Smooth muscle cell (in vitro differentiated cells): ENCODE measurements around the gene HDX. TPM values are rescaled to one million over a fixed set of nuclear protein-coding genes. Genes with fewer than 3 reads are reported as not detected.

Experiments used
- DNase-seq: peaks from one replicate; lab custom pipeline; 2025; ENCODE audit not compliant: unreplicated experiment; lab: John Stamatoyannopoulos, UW
- H2AFZ ChIP-seq: fragments of 200-600 bp; sonication (generic); 2 replicates; pipeline ENCODE4 v1.6.0; 2016; ENCODE audit warnings: antibody characterized with exemption, low read depth, mild to moderate bottlenecking
- H3F3A ChIP-seq: fragments of 200-600 bp; sonication (generic); 2 replicates; pipeline ENCODE4 v1.6.0; 2017; ENCODE audit warnings: antibody characterized with exemption, low read depth
- H3K27ac ChIP-seq: fragments of 200-600 bp; sonication (generic); 2 replicates; pipeline ENCODE4 v1.5.1; 2016; ENCODE audit warnings: low read depth, mild to moderate bottlenecking
- H3K27me3 ChIP-seq: fragments of 200-600 bp; sonication (generic); 2 replicates; pipeline ENCODE4 v1.6.1; 2016; ENCODE audit warnings: low read depth, mild to moderate bottlenecking
- H3K36me3 ChIP-seq: fragments of 200-600 bp; sonication (generic); 2 replicates; pipeline ENCODE4 v1.5.1; 2016; ENCODE audit warnings: low read depth
- H3K4me1 ChIP-seq: fragments of 200-600 bp; sonication (generic); 2 replicates; pipeline ENCODE4 v1.5.1; 2016; ENCODE audit warnings: low read depth
- H3K4me2 ChIP-seq: fragments of 200-600 bp; sonication (generic); 2 replicates; pipeline ENCODE4 v1.6.0; 2016; ENCODE audit warnings: mild to moderate bottlenecking
- H3K4me3 ChIP-seq: fragments of 200-600 bp; sonication (generic); 2 replicates; pipeline ENCODE4 v1.5.1; 2016; ENCODE audit warnings: mild to moderate bottlenecking
- H3K79me2 ChIP-seq: fragments of 200-600 bp; sonication (generic); 2 replicates; pipeline ENCODE4 v1.6.0; 2016; ENCODE audit warnings: low read depth, mild to moderate bottlenecking
- H3K9ac ChIP-seq: fragments of 200-600 bp; sonication (generic); 2 replicates; pipeline ENCODE4 v1.6.0; 2016; ENCODE audit warnings: low read depth
- H3K9me3 ChIP-seq: fragments of 200-600 bp; sonication (generic); replicated peaks from 2 replicates; pipeline ENCODE4 v1.5.1; 2016; ENCODE audit warnings: low read depth
- H4K20me1 ChIP-seq: fragments of 200-600 bp; sonication (generic); 2 replicates; pipeline ENCODE4 v1.6.0; 2016; ENCODE audit warnings: low read depth
- WGBS: methylation state at CpG from one replicate; pipeline ENCODE4 v1.1.7; 2016; ENCODE audit warnings: low lambda C conversion rate; 5-methylcytosine and 5-hydroxymethylcytosine counted together
- polyA plus RNA-seq: library from polyadenylated mRNA; unstranded; fragments of >200 nt; fragmentation: Nextera tagmentation; extraction: Ambion mirVana; gene quantifications from 2 replicates; pipeline ENCODE4 v1.2.1, GENCODE V29; 2016
- total RNA-seq: library from RNA; depleted of rRNA; stranded (reverse); fragments of >200 nt; gene quantifications from 2 replicates; pipeline ENCODE4 v1.2.3, GENCODE V29; 2014
- TF ChIP-seq, protein P1 (sequence below): fragments of 200-600 bp; sonication (generic); IDR thresholded peaks from 2 replicates; pipeline ENCODE4 v1.5.1; 2017; ENCODE audit warnings: borderline replicate concordance, mild to moderate bottlenecking, antibody characterized with exemption; ENCODE audit not compliant: insufficient read depth, poor library complexity, severe bottlenecking

The HDX gene
- total and polyA plus RNA-seq, 2 experiments from 2014 or later: 4.0 to 5.1 TPM

DNA sequence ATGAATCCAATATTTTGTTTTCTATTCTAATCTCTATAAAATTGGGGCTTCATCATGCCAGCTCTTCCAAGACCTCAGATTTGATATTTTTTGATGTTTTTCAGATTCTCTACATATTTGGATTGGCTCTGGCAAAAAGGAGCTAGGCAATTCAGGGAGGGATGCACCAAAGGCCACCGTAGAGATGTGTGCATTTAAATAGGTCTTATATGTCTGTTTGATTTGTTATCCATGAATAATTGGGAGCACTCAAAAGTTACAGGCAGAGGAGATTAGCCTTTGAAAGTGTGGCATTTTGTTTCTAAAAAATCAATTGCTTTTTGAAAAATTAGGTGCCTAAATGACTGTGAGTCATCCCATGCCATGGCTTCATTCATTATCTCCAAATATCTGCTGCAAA is 167.1 kb downstream of the HDX start:
- no peak overlapping the region for H3K4me3 ChIP-seq
- WGBS: 58% methylated on average over 1 of the region's 1 CpG
- H3K79me2 ChIP-seq: no peaks in the 10 kb centered on the region
- H3K4me1 ChIP-seq: no peaks in the 10 kb centered on the region
- no peak overlapping the region for H3K27ac ChIP-seq
- TF ChIP-seq, protein P1, sequence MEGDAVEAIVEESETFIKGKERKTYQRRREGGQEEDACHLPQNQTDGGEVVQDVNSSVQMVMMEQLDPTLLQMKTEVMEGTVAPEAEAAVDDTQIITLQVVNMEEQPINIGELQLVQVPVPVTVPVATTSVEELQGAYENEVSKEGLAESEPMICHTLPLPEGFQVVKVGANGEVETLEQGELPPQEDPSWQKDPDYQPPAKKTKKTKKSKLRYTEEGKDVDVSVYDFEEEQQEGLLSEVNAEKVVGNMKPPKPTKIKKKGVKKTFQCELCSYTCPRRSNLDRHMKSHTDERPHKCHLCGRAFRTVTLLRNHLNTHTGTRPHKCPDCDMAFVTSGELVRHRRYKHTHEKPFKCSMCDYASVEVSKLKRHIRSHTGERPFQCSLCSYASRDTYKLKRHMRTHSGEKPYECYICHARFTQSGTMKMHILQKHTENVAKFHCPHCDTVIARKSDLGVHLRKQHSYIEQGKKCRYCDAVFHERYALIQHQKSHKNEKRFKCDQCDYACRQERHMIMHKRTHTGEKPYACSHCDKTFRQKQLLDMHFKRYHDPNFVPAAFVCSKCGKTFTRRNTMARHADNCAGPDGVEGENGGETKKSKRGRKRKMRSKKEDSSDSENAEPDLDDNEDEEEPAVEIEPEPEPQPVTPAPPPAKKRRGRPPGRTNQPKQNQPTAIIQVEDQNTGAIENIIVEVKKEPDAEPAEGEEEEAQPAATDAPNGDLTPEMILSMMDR: no peak
- no peak overlapping the region for H3K4me2 ChIP-seq
- H4K20me1 ChIP-seq: no peaks in the 10 kb centered on the region
- no peak for DNase-seq
- H3K27me3 ChIP-seq: no peaks in the 10 kb centered on the region
- H2AFZ ChIP-seq: no peak overlapping the region
- H3F3A ChIP-seq: no peaks in the 10 kb centered on the region
- H3K9me3 ChIP-seq: no peaks in the 10 kb centered on the region
- H3K9ac ChIP-seq: no peak overlapping the region
- no peaks in the 10 kb centered on the region for H3K36me3 ChIP-seq

GRCh38 chrX:84322083-84322827 is 180.0 kb downstream of the HDX start:
- Histone ChIP-seq H4K20me1 (no peaks in the 10 kb centered on the region), H3K79me2 (no peaks in the 10 kb centered on the region), H3K9me3 (no peaks in the 10 kb centered on the region), H3K36me3 (no peaks in the 10 kb centered on the region), H2AFZ (no peak overlapping the region), H3K4me2 (no peak overlapping the region), H3F3A (no peaks in the 10 kb centered on the region), H3K27ac (no peak overlapping the region), H3K9ac (no peak overlapping the region), H3K4me1 (no peaks in the 10 kb centered on the region), H3K27me3 (no peaks in the 10 kb centered on the region), H3K4me3 (no peak overlapping the region)
- TF ChIP-seq, protein P1: no peak
- WGBS: 72% methylated on average over 2 of the region's 2 CpGs
- no peak for DNase-seq

DNA sequence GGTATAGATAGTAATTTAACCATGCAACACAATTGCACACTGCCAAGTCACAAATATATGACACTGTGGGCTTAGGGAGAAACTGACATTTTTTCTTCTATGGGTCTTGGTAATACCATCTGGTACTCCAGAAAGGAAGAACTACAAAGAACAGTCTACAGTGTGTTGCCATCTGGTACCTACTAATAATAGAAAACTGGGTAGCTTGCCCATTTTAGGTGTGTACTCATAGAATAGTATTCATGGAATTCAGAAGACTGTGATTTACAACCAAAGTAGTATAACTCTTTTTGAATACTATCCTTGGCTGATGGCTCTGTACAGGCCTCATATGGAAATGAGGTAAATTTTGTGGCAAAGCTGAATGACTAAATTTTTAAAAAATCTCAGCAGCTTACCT is 181.6 kb downstream of the HDX start:
- Histone ChIP-seq H3K79me2 (no peaks in the 10 kb centered on the region), H3K36me3 (no peaks in the 10 kb centered on the region), H3K27ac (no peak overlapping the region), H3K4me3 (no peak overlapping the region), H4K20me1 (no peaks in the 10 kb centered on the region), H3K9ac (no peak overlapping the region), H3K27me3 (no peaks in the 10 kb centered on the region), H3F3A (no peaks in the 10 kb centered on the region), H2AFZ (no peak overlapping the region), H3K9me3 (no peaks in the 10 kb centered on the region), H3K4me1 (no peaks in the 10 kb centered on the region), H3K4me2 (no peak overlapping the region)
- TF ChIP-seq, protein P1: no peak
- no peak for DNase-seq

GRCh38 chrX:84320023-84320422 is 182.2 kb downstream of the HDX start:
- H3K27ac ChIP-seq: no peak overlapping the region
- no peaks in the 10 kb centered on the region for H4K20me1 ChIP-seq
- WGBS: 66% methylated on average over 3 of the region's 3 CpGs
- TF ChIP-seq, protein P1: no peak
- no peaks in the 10 kb centered on the region for H3K4me1 ChIP-seq
- H3K9ac ChIP-seq: no peak overlapping the region
- no peak overlapping the region for H3K4me3 ChIP-seq
- H3K9me3 ChIP-seq: no peaks in the 10 kb centered on the region
- H3K4me2 ChIP-seq: no peak overlapping the region
- no peaks in the 10 kb centered on the region for H3F3A ChIP-seq
- H3K79me2 ChIP-seq: no peaks in the 10 kb centered on the region
- no peaks in the 10 kb centered on the region for H3K27me3 ChIP-seq
- no peaks in the 10 kb centered on the region for H3K36me3 ChIP-seq
- no peak for DNase-seq
- no peak overlapping the region for H2AFZ ChIP-seq
